Mononuclear cell (primary cell): ENCODE measurements around the gene TMEM236. TPM values are rescaled to one million over a fixed set of nuclear protein-coding genes. Genes with fewer than 3 reads are reported as not detected.

ENCODE experiments used
- H3K27me3 ChIP-seq: 2 replicates; pipeline ENCODE4 v1.6.0; 2011; ENCODE audit warnings: low read length, control low read depth; ENCODE audit not compliant: insufficient read depth
- H3K4me1 ChIP-seq: 2 replicates; pipeline ENCODE4 v1.5.1; 2011; ENCODE audit warnings: mild to moderate bottlenecking, low read length, control low read depth; ENCODE audit not compliant: insufficient read depth
- H3K4me3 ChIP-seq: 2 replicates; pipeline ENCODE4 v1.5.1; 2011; ENCODE audit warnings: mild to moderate bottlenecking, low read length, moderate library complexity
- H3K9me3 ChIP-seq: 2 replicates; pipeline ENCODE4 v1.5.1; 2011; ENCODE audit warnings: low read depth, mild to moderate bottlenecking, control low read depth, low read length
- total RNA-seq: library from RNA; depleted of rRNA; stranded (reverse); fragments of >200 nt; gene quantifications from one replicate; pipeline ENCODE4 v1.2.3, GENCODE V29; 2012

The TMEM236 gene
- total RNA-seq, 1 donor: under 0.01 TPM

GRCh38 chr10:17816199-17816598 is 64.2 kb downstream of the TMEM236 start:
- no peaks in the 10 kb centered on the region for H3K27me3 ChIP-seq
- H3K4me3 ChIP-seq: no peak overlapping the region
- peaks cover 17% of the 10 kb centered on the region for H3K4me1 ChIP-seq
- H3K9me3 ChIP-seq: no peaks in the 10 kb centered on the region

- Histone ChIP-seq H3K27me3 (no peaks in the 10 kb centered on the region), H3K4me1 (peaks cover 25% of the 10 kb centered on the region), H3K9me3 (no peaks in the 10 kb centered on the region), H3K4me3 (no peak overlapping the region)
These were observed 65.3 kb downstream of the TMEM236 start for GRCh38 chr10:17817316-17817715.

- Histone ChIP-seq H3K27me3 (no peaks in the 10 kb centered on the region), H3K9me3 (no peaks in the 10 kb centered on the region), H3K4me3 (no peak overlapping the region), H3K4me1 (peaks cover 29% of the 10 kb centered on the region)
These were observed 65.8 kb downstream of the TMEM236 start for GRCh38 chr10:17817790-17818189.

- Histone ChIP-seq H3K9me3 (no peaks in the 10 kb centered on the region), H3K4me3 (no peak overlapping the region), H3K4me1 (peaks cover 27% of the 10 kb centered on the region), H3K27me3 (no peaks in the 10 kb centered on the region)
These were observed 67.8 kb downstream of the TMEM236 start for GRCh38 chr10:17819836-17820235.

DNA sequence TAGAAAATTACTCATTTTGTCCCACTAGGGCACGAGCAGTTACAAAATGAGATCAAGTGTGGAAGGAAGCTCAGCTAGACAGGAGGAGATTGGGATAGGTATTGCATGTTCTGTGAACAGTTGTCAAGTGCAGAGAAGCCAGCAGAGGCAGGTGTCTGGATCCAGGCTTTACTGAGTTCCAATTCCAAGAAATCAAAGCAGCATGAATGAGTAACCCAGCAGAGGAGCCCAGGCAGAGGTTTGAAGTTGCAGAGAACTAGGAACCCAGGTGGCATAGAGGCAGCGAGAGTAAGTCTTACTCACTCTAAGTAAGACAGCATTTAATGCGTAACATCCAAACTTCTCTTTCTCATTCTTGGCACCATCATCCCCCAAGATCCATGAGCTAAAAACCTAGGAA is 68.9 kb downstream of the TMEM236 start:
- H3K9me3 ChIP-seq: no peaks in the 10 kb centered on the region
- H3K27me3 ChIP-seq: no peaks in the 10 kb centered on the region
- no peak overlapping the region for H3K4me3 ChIP-seq
- H3K4me1 ChIP-seq: peaks cover 18% of the 10 kb centered on the region

- peaks cover 13% of the 10 kb centered on the region for H3K4me1 ChIP-seq
- H3K4me3 ChIP-seq: no peak overlapping the region
- no peaks in the 10 kb centered on the region for H3K9me3 ChIP-seq
- no peaks in the 10 kb centered on the region for H3K27me3 ChIP-seq
These were observed 69.9 kb downstream of the TMEM236 start for GRCh38 chr10:17821893-17822292.

DNA sequence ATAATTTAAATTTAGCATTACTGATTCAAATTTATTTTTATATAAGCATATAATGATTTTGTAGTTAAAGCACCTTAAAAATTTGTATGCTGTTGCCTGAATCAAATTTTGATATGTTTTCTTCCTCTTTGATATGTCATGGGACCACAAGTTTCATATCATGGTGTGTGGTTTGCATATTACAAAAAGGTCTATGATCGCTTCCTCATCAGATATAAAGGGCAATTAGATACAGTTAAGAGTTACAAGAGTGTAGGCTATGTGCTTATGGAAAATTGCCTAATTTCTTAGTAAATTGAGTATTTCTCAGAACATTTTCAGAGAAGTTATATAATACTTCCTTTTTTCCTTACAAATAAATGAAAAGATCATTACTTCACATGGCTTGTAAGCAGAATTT is 79.3 kb downstream of the TMEM236 start:
- Histone ChIP-seq H3K4me3 (no peak overlapping the region), H3K4me1 (peaks cover 24% of the 10 kb centered on the region), H3K27me3 (peaks cover 4% of the 10 kb centered on the region), H3K9me3 (no peaks in the 10 kb centered on the region)

DNA sequence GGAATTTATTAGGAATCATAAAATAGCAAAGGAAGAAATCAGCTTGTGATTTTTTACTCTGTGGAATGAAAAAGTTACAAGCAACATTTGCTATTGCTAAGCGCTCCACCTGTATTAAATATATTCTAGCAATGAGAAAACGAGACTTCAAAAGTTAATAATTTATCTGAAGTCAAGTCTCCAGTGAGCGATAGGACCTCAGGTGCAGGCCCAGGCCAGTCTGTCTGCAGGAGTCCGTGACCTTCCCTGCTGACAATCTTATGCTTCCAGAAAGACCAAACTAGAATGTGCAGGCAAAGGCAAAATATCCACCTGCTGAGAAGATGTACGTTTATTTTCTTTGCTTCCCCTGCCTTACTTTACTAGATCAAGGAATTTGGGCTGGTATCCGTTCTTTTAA is 79.9 kb downstream of the TMEM236 start:
- Histone ChIP-seq H3K27me3 (peaks cover 4% of the 10 kb centered on the region), H3K9me3 (no peaks in the 10 kb centered on the region), H3K4me1 (peaks cover 30% of the 10 kb centered on the region), H3K4me3 (no peak overlapping the region)

DNA sequence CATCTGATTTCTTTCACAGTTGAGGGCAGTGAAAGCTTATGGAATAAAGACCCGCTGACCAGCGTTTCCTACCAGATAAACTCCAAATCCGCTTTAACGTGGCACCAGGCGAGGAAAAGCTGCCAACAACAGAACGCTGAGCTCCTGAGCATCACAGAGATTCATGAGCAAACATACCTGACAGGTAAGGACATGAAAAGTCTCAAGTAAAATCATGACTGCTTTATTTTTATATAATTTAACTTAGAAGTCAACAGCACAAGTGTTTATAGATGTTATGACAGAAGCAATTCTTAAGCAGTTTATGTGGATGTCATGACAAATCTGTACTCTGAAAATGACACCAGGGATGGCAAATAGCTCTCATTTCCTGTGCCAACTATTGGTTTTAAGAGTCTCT is 81.7 kb downstream of the TMEM236 start:
- Histone ChIP-seq H3K27me3 (peaks cover 9% of the 10 kb centered on the region), H3K4me3 (no peak overlapping the region), H3K4me1 (peaks cover 46% of the 10 kb centered on the region), H3K9me3 (no peaks in the 10 kb centered on the region)

- no peak overlapping the region for H3K4me3 ChIP-seq
- peaks cover 9% of the 10 kb centered on the region for H3K27me3 ChIP-seq
- H3K4me1 ChIP-seq: peaks cover 42% of the 10 kb centered on the region
- H3K9me3 ChIP-seq: no peaks in the 10 kb centered on the region
These were observed 83.7 kb downstream of the TMEM236 start for GRCh38 chr10:17835688-17836087.

DNA sequence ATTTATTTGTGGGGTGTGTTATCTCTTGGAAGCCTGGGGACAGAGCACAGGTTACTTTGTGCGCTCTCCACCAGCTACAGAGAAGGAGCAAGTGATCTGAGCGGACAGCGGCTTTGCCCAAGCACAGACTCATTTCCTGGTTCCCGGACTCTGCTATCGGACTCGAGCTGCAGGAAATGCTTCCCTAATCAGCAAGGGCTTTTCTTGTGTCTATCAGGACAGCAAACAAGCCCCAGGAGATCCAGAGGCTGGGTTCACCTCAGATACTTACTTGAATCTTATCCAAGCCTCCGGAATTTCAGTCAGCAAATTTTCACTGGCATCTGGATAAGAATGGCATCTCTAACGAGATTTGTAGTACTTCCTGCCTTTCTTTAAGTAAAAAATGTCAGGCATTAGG is 84.9 kb downstream of the TMEM236 start:
- H3K4me3 ChIP-seq: no peak overlapping the region
- no peaks in the 10 kb centered on the region for H3K9me3 ChIP-seq
- peaks cover 39% of the 10 kb centered on the region for H3K4me1 ChIP-seq
- peaks cover 9% of the 10 kb centered on the region for H3K27me3 ChIP-seq

DNA sequence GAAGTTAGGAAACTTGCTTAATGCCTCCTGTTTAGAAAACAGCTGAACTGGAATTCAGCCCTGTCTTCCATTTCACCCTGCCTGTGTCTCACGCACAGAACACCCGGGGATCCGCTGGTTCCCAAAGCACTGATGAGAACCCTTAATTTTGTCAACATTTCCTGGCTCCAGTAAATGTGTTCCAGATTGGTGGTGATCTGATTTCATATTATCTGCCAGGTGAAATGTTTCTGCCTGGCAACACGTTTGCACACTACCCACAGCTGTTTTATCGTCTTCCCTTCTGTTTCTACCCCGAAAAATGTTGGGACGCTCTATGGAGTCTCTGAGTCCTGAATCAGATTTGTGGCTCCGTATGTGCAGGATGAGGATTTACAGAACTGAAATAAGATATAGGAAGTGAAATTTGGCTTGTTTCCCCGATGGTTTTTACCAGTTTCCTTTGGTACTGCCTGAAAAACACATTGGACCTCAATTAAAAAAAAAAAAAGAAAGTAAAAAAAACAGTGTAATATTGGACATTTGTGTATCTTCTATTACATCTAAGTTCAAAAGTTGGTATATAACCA is 86.2 kb downstream of the TMEM236 start:
- Histone ChIP-seq H3K9me3 (no peaks in the 10 kb centered on the region), H3K4me3 (no peak overlapping the region)

DNA sequence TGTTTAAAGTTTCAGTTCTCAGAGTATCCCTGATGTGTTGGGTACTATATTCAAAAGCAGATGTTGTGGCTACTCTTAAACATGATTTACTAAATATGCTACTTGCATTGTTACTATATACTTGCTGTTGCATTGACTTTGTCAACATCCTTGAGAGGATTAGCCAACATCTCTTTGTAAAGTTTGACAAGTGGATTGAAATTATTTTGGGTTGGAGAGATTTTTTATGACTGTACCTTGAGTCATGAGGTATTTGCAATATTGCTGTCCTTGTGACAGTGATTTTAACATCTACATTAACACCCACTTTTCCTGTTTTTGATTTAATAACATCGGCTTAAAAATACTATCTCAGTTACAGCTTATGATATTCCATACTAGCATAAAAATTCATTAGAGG is 89.0 kb downstream of the TMEM236 start:
- no peaks in the 10 kb centered on the region for H3K9me3 ChIP-seq
- H3K4me3 ChIP-seq: no peak overlapping the region
- H3K27me3 ChIP-seq: peaks cover 5% of the 10 kb centered on the region
- H3K4me1 ChIP-seq: peaks cover 41% of the 10 kb centered on the region

More for the DNA sequence above, 86.2 kb downstream of the TMEM236 start:
- peaks cover 9% of the 10 kb centered on the region for H3K27me3 ChIP-seq
- H3K4me1 ChIP-seq: peaks cover 44% of the 10 kb centered on the region

GRCh38 chr10:17842641-17843040 is 90.6 kb downstream of the TMEM236 start:
- H3K27me3 ChIP-seq: peaks cover 5% of the 10 kb centered on the region
- no peaks in the 10 kb centered on the region for H3K9me3 ChIP-seq
- H3K4me3 ChIP-seq: no peak overlapping the region
- H3K4me1 ChIP-seq: peaks cover 26% of the 10 kb centered on the region

- peaks cover 7% of the 10 kb centered on the region for H3K4me1 ChIP-seq
- no peaks in the 10 kb centered on the region for H3K9me3 ChIP-seq
- no peaks in the 10 kb centered on the region for H3K27me3 ChIP-seq
- H3K4me3 ChIP-seq: no peak overlapping the region
These were observed 95.7 kb downstream of the TMEM236 start for GRCh38 chr10:17847585-17848296.

DNA sequence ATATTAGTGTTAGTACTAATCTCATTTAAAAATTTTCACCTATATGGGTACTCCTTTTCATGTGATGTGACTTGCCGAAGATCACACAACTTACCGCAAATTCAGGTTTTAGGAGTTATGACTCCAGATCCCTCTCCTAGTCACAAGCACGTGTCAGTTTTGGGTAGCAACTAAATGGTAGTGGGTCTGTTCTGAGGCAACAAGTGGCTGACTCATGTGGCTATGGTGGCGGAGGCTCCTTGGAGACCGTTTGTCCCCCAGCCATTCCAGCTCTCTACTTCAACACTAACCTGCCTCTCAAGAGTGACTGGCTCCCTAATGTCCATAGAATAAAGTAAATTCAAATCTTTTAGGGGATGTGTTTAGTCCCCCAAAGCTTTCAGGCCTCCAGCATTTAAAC is 96.6 kb downstream of the TMEM236 start:
- Histone ChIP-seq H3K9me3 (no peaks in the 10 kb centered on the region), H3K27me3 (no peaks in the 10 kb centered on the region), H3K4me1 (peaks cover 7% of the 10 kb centered on the region), H3K4me3 (no peak overlapping the region)
